Neural cell (in vitro differentiated cells): Measurements from ENCODE around the gene SPHK2. TPM values are rescaled to one million over a fixed set of nuclear protein-coding genes. Genes with fewer than 3 reads are reported as not detected.

Source experiments
- H2AFZ ChIP-seq: fragments of 200-600, 300-800 bp; sonication (generic), shearing (Covaris generic); 2 replicates; pipeline ENCODE4 v1.6.0; 2014; ENCODE audit warnings: low read depth, mild to moderate bottlenecking, antibody characterized with exemption, low read length, moderate library complexity
- H3F3A ChIP-seq: fragments of 200-600 bp; shearing (Covaris generic); 2 replicates; pipeline ENCODE4 v1.6.1; 2016; ENCODE audit warnings: mild to moderate bottlenecking, moderate library complexity, mixed read lengths, antibody characterized with exemption, low read length; ENCODE audit not compliant: insufficient read depth, poor library complexity, severe bottlenecking
- H3K27ac ChIP-seq: fragments of 200-600, 300-800 bp; sonication (generic), shearing (Covaris generic); 2 replicates; pipeline ENCODE4 v1.5.1; 2014; ENCODE audit warnings: mild to moderate bottlenecking, low read length, moderate library complexity
- H3K27me3 ChIP-seq: fragments of 300-800, 200-600 bp; sonication (generic), shearing (Covaris generic); 2 replicates; pipeline ENCODE4 v1.6.0; 2014; ENCODE audit warnings: mild to moderate bottlenecking, low read depth, low read length, moderate library complexity; ENCODE audit not compliant: insufficient read depth
- H3K36me3 ChIP-seq: fragments of 300-800, 200-600 bp; sonication (generic), shearing (Covaris generic); 2 replicates; pipeline ENCODE4 v1.5.1; 2014; ENCODE audit warnings: mild to moderate bottlenecking, antibody characterized with exemption, low read length, moderate library complexity; ENCODE audit not compliant: insufficient read depth
- H3K4me2 ChIP-seq: fragments of 300-800, 200-600 bp; sonication (generic), shearing (Covaris generic); 2 replicates; pipeline ENCODE4 v1.6.0; 2014; ENCODE audit warnings: mild to moderate bottlenecking, low read length
- H3K4me3 ChIP-seq: fragments of 300-800, 200-600 bp; sonication (generic), shearing (Covaris generic); 2 replicates; pipeline ENCODE4 v1.5.1; 2014; ENCODE audit warnings: mild to moderate bottlenecking, low read length, moderate library complexity
- H3K79me2 ChIP-seq: fragments of 200-600 bp; shearing (Covaris generic); replicated peaks from 2 replicates; pipeline ENCODE4 v1.6.0; 2014; ENCODE audit warnings: mild to moderate bottlenecking, low read length, moderate library complexity; ENCODE audit not compliant: insufficient read depth
- H3K9ac ChIP-seq: fragments of 300-800, 200-600 bp; sonication (generic), shearing (Covaris generic); 2 replicates; pipeline ENCODE4 v1.6.1; 2016; ENCODE audit warnings: mild to moderate bottlenecking, low read length, mixed read lengths
- H3K9me2 ChIP-seq: fragments of 200-600 bp; shearing (Covaris generic); 2 replicates; pipeline ENCODE4 v1.6.1; 2016; ENCODE audit warnings: mild to moderate bottlenecking, low read length, mixed read lengths; ENCODE audit not compliant: insufficient read depth
- H3K9me3 ChIP-seq: fragments of 200-600, 300-800 bp; sonication (generic), shearing (Covaris generic); 2 replicates; pipeline ENCODE4 v1.6.1; 2016; ENCODE audit warnings: mild to moderate bottlenecking, mixed run types, low read length, moderate library complexity, mixed read lengths
- H4K20me1 ChIP-seq: fragments of 200-600 bp; shearing (Covaris generic); 2 replicates; pipeline ENCODE4 v1.6.1; 2016; ENCODE audit warnings: mild to moderate bottlenecking, mixed run types; ENCODE audit not compliant: insufficient read depth
- EP300 ChIP-seq: fragments of 450-650 bp; conservative IDR thresholded peaks from 2 replicates; pipeline ENCODE4 v1.6.1; 2014; ENCODE audit warnings: antibody characterized with exemption, mild to moderate bottlenecking, moderate library complexity; ENCODE audit not compliant: poor library complexity, severe bottlenecking
- EZH2 ChIP-seq: fragments of 200-600, 300-800 bp; shearing (Covaris generic), sonication (generic); IDR thresholded peaks from 2 replicates; pipeline ENCODE4 v1.6.1; 2014; ENCODE audit warnings: antibody characterized with exemption, low read length, borderline replicate concordance, mild to moderate bottlenecking; ENCODE audit not compliant: insufficient read depth, poor library complexity, severe bottlenecking
- MXI1 ChIP-seq: fragments of 450-650 bp; conservative IDR thresholded peaks from 2 replicates; pipeline ENCODE4 v1.6.1; 2014; ENCODE audit warnings: antibody characterized with exemption, mild to moderate bottlenecking; ENCODE audit not compliant: poor library complexity, severe bottlenecking
- POLR2AphosphoS5 ChIP-seq: IDR thresholded peaks from 2 replicates; pipeline ENCODE4 v1.6.1; 2012
- RAD21 ChIP-seq: fragments of 450-650 bp; conservative IDR thresholded peaks from 2 replicates; pipeline ENCODE4 v1.6.1; 2014; ENCODE audit warnings: antibody characterized with exemption, mild to moderate bottlenecking, moderate library complexity
- SMC3 ChIP-seq: fragments of 450-650 bp; conservative IDR thresholded peaks from 2 replicates; pipeline ENCODE4 v1.6.1; 2014; ENCODE audit warnings: antibody characterized with exemption, mild to moderate bottlenecking, moderate library complexity; ENCODE audit not compliant: poor library complexity
- TAF1 ChIP-seq: IDR thresholded peaks from 2 replicates; pipeline ENCODE4 v1.6.1; 2012; ENCODE audit warnings: low read depth
- polyA plus RNA-seq: library from polyadenylated mRNA; depleted of rRNA; stranded (reverse); fragments of >200 nt; gene quantifications from 2 replicates; pipeline ENCODE4 v1.2.3, GENCODE V29; 2014
- TF ChIP-seq, protein P1 (sequence below): fragments of 450-650 bp; IDR thresholded peaks from 2 replicates; pipeline ENCODE4 v1.5.1; 2014; ENCODE audit warnings: antibody characterized with exemption, mild to moderate bottlenecking, moderate library complexity; ENCODE audit not compliant: poor library complexity, severe bottlenecking
- TF ChIP-seq, protein P2 (sequence below): IDR thresholded peaks from 2 replicates; pipeline ENCODE4 v1.6.1; 2012; ENCODE audit warnings: borderline replicate concordance

Gene SPHK2
- polyA plus RNA-seq, 1 donor from 2014 or later, result 22.6 TPM

DNA sequence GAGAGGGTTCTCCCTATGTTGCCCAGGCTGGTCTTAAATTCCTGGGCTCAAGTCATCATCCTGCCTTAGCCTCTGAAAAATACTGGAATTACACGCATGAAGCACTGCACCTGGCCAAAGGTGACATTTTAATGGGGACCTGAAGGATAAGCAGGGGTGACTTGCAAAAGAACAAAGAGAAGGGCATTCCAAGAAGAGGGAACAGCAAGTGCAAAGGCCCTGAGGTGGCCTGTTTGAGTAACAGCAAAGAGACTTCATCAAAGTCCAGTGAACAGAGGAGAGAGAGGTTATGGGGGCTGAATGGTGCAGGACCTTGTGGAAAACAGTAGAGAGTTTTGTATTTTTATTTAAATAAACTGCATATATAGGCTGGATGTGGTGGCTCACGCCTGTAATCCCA lies 22.5 kb downstream of the SPHK2 start:
- Histone ChIP-seq H3K9ac (no peak overlapping the region), H3F3A (peaks cover 8% of the 10 kb centered on the region), H4K20me1 (no peaks in the 10 kb centered on the region), H3K36me3 (no peaks in the 10 kb centered on the region), H3K4me3 (no peak overlapping the region), H3K4me2 (no peak overlapping the region), H3K9me3 (no peaks in the 10 kb centered on the region), H3K27me3 (no peaks in the 10 kb centered on the region), H2AFZ (no peak overlapping the region), H3K9me2 (no peaks in the 10 kb centered on the region), H3K27ac (no peak overlapping the region), H3K79me2 (no peaks in the 10 kb centered on the region)
- no peak for TF ChIP-seq RAD21
- TF ChIP-seq MXI1, result no peak
- no peak for TF ChIP-seq POLR2AphosphoS5
- TF ChIP-seq, protein P1, sequence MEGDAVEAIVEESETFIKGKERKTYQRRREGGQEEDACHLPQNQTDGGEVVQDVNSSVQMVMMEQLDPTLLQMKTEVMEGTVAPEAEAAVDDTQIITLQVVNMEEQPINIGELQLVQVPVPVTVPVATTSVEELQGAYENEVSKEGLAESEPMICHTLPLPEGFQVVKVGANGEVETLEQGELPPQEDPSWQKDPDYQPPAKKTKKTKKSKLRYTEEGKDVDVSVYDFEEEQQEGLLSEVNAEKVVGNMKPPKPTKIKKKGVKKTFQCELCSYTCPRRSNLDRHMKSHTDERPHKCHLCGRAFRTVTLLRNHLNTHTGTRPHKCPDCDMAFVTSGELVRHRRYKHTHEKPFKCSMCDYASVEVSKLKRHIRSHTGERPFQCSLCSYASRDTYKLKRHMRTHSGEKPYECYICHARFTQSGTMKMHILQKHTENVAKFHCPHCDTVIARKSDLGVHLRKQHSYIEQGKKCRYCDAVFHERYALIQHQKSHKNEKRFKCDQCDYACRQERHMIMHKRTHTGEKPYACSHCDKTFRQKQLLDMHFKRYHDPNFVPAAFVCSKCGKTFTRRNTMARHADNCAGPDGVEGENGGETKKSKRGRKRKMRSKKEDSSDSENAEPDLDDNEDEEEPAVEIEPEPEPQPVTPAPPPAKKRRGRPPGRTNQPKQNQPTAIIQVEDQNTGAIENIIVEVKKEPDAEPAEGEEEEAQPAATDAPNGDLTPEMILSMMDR, result no peak
- TF ChIP-seq, protein P2, sequence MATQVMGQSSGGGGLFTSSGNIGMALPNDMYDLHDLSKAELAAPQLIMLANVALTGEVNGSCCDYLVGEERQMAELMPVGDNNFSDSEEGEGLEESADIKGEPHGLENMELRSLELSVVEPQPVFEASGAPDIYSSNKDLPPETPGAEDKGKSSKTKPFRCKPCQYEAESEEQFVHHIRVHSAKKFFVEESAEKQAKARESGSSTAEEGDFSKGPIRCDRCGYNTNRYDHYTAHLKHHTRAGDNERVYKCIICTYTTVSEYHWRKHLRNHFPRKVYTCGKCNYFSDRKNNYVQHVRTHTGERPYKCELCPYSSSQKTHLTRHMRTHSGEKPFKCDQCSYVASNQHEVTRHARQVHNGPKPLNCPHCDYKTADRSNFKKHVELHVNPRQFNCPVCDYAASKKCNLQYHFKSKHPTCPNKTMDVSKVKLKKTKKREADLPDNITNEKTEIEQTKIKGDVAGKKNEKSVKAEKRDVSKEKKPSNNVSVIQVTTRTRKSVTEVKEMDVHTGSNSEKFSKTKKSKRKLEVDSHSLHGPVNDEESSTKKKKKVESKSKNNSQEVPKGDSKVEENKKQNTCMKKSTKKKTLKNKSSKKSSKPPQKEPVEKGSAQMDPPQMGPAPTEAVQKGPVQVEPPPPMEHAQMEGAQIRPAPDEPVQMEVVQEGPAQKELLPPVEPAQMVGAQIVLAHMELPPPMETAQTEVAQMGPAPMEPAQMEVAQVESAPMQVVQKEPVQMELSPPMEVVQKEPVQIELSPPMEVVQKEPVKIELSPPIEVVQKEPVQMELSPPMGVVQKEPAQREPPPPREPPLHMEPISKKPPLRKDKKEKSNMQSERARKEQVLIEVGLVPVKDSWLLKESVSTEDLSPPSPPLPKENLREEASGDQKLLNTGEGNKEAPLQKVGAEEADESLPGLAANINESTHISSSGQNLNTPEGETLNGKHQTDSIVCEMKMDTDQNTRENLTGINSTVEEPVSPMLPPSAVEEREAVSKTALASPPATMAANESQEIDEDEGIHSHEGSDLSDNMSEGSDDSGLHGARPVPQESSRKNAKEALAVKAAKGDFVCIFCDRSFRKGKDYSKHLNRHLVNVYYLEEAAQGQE, result no peak
- no peak for TF ChIP-seq EP300
- TF ChIP-seq SMC3, result no peak
- TF ChIP-seq TAF1, result no peak
- TF ChIP-seq EZH2, result no peak

DNA sequence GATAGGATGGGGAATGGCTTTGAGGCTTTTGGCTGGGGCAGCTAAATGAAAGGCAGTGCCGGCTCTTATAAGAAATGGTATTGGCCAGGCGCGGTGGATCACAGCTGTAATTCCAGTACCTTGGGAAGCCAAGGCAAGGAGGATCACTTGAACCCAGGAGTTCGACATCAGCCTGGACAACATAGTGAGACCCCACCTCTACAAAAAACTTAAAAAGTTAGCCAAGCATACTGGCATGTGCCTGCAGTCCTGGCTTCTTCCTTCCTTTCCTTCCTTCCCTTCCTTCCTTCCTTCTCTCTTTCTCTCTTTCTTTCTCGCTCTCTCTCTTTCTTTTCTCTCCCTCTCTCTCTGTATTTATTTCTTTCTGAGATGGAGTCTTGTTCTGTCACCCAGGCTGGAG lies 23.6 kb downstream of the SPHK2 start:
- Histone ChIP-seq H3K9me3 (no peaks in the 10 kb centered on the region), H3K4me2 (no peak overlapping the region), H3K27ac (no peak overlapping the region), H3K79me2 (no peaks in the 10 kb centered on the region), H3K9me2 (no peaks in the 10 kb centered on the region), H3K36me3 (no peaks in the 10 kb centered on the region), H3K4me3 (no peak overlapping the region), H3K9ac (no peak overlapping the region), H3F3A (peaks cover 8% of the 10 kb centered on the region), H3K27me3 (no peaks in the 10 kb centered on the region), H2AFZ (no peak overlapping the region), H4K20me1 (no peaks in the 10 kb centered on the region)
- TF ChIP-seq, protein P1, result no peak
- no peak for TF ChIP-seq MXI1
- no peak for TF ChIP-seq SMC3
- no peak for TF ChIP-seq POLR2AphosphoS5
- TF ChIP-seq, protein P2, result no peak
- no peak for TF ChIP-seq EZH2
- no peak for TF ChIP-seq TAF1
- no peak for TF ChIP-seq RAD21
- TF ChIP-seq EP300, result no peak
